ENCODE results near the gene BOC.

Gene BOC

GRCh38 chr3:113254171-113254947, 43.0 kb downstream of the BOC start:
- H3K27me3 ChIP-seq (ENCODE audit: insufficient read depth, poor library complexity, severe bottlenecking): peaks cover 3% of the 10 kb centered on the region
- no peak for TF ChIP-seq REST (IDR thresholded peaks at IDR 0.05; ENCODE audit: insufficient replicate concordance, low read depth)
- no peak for TF ChIP-seq POLR2AphosphoS5 (IDR thresholded peaks at IDR 0.05; ENCODE audit: low read depth)
- no peak for TF ChIP-seq SPI1 (IDR thresholded peaks at IDR 0.05; ENCODE audit: borderline replicate concordance, low read depth)
- no peak for TF ChIP-seq GABPA (IDR thresholded peaks at IDR 0.05; ENCODE audit: low read depth)
- TF ChIP-seq CTCF (IDR thresholded peaks at IDR 0.05; ENCODE audit: insufficient read depth, low read length): no peak
- H3K27ac ChIP-seq (replicated peaks): no peak overlapping the region
- no peak overlapping the region for H3K4me3 ChIP-seq (replicated peaks; ENCODE audit: insufficient read depth, low read length)
- DNase-seq (ENCODE audit: low read depth in 1 of 2, low spot score in 1 of 2): no peak

GRCh38 chr3:113255100-113255853, 43.9 kb downstream of the BOC start:
- no peak for DNase-seq (ENCODE audit: low read depth in 1 of 2, low spot score in 1 of 2)
- no peak overlapping the region for H3K4me3 ChIP-seq (replicated peaks; ENCODE audit: insufficient read depth, low read length)
- no peak overlapping the region for H3K27ac ChIP-seq (replicated peaks)
- H3K27me3 ChIP-seq (ENCODE audit: insufficient read depth, poor library complexity, severe bottlenecking): peaks cover 3% of the 10 kb centered on the region
- TF ChIP-seq CTCF (IDR thresholded peaks at IDR 0.05; ENCODE audit: insufficient read depth, low read length) (no peak), POLR2AphosphoS5 (IDR thresholded peaks at IDR 0.05; ENCODE audit: low read depth) (no peak), REST (IDR thresholded peaks at IDR 0.05; ENCODE audit: insufficient replicate concordance, low read depth) (no peak), SPI1 (IDR thresholded peaks at IDR 0.05; ENCODE audit: borderline replicate concordance, low read depth) (no peak), GABPA (IDR thresholded peaks at IDR 0.05; ENCODE audit: low read depth) (no peak)

GRCh38 chr3:113255854-113256615, 44.7 kb downstream of the BOC start:
- no peak overlapping the region for H3K4me3 ChIP-seq (replicated peaks; ENCODE audit: insufficient read depth, low read length)
- DNase-seq (ENCODE audit: low read depth in 1 of 2, low spot score in 1 of 2): no peak
- peaks cover 3% of the 10 kb centered on the region for H3K27me3 ChIP-seq (ENCODE audit: insufficient read depth, poor library complexity, severe bottlenecking)
- TF ChIP-seq GABPA (IDR thresholded peaks at IDR 0.05; ENCODE audit: low read depth): no peak
- no peak for TF ChIP-seq CTCF (IDR thresholded peaks at IDR 0.05; ENCODE audit: insufficient read depth, low read length)
- TF ChIP-seq REST (IDR thresholded peaks at IDR 0.05; ENCODE audit: insufficient replicate concordance, low read depth): no peak
- no peak for TF ChIP-seq POLR2AphosphoS5 (IDR thresholded peaks at IDR 0.05; ENCODE audit: low read depth)
- TF ChIP-seq SPI1 (IDR thresholded peaks at IDR 0.05; ENCODE audit: borderline replicate concordance, low read depth): no peak
- no peak overlapping the region for H3K27ac ChIP-seq (replicated peaks)

Data from HL-60 (cell line).